Measurements from ENCODE around the gene CCDC149.
"Not testable (repeated sequence)": the region's sequence is repeated elsewhere in the genome, so short reads cannot be mapped to it uniquely, and the experiment has no call there.

Gene CCDC149

DNA sequence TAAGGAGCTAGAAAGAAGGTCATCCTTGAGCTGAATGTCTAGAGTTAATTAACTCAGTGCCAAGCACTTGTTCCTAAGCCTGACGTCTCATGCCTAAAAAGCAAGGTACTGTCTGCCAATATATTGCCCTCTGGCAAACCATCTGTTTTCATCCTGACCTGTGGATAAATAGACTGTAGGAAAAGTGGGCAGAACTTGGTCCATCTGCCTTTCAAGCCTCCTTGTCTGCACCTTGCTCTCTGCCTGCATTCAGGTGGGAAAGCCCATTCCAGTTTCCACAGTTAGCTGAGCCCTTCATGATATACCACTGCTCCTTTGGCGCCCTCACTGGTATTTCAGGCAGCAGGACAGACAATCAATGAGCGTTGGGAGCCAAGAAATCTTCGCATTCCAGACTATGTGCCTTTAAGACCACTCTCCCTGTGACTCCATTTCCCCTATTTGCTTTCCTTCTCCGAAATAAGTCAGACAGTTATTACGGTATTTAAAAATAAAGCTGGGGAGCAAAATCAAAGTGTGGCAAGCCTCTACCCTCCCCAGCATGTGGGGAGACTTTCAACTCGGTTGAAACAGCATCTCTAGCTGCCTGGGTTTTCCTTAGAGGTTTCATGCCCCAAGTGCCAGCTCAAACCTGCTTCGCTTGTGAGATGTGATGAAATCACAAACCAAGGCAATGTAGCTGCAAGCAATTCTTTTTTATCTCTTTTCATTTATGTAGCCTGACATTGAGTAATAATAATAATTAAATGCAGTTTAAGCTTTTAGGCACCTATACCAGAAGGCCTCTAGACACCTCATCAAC is 2.5 kb upstream of the CCDC149 start:
- DNase-seq: no peak

GRCh38 chr4:24914460-24914859 is 1.6 kb upstream of the CCDC149 start:
- no peak for DNase-seq

- no peak for DNase-seq
These were observed 260 bp upstream of the CCDC149 start for GRCh38 chr4:24913119-24913485.

DNA sequence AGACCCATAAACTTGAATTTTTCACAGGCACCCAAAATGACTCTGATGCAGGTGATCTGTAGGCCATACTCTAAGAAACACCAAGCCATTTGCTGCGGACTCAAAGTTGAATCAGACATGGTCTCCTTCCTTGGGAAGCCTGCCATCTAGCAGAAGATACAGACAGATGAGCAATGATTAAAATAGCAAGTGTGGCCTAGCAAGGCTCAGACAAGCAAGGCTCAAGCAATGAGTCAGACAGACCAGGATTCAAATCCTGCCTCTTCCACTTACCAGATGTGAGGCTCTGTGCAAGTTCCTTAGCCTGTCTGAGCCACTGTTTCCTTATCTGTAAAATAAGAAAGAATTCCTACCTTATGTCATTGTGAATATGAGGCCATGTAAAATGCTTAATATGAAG is 2.3 kb downstream of the CCDC149 start:
- no peak for DNase-seq

- not testable (repeated sequence) for DNase-seq
These were observed 3.2 kb downstream of the CCDC149 start for GRCh38 chr4:24909606-24910005.

DNA sequence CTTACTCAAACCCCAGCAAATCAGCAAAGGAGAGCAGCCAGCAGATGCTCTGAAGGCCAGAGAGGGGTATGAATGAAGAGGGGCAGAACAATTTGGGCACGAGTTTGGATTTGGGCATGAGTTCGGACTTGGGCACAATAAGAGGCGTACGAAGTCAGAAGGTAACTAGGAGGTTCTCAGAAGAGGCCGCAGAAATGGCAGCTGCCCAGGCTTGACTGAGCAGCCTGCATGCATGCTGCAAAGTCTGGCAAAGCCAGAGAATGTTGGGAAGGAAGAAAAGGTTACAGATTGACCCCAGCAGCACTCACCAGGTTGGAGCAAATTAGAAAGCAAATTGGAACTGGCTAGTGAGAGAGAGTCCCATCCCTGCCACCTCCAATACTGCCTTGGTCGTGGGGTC is 15.2 kb downstream of the CCDC149 start:
- no peak for DNase-seq

DNA sequence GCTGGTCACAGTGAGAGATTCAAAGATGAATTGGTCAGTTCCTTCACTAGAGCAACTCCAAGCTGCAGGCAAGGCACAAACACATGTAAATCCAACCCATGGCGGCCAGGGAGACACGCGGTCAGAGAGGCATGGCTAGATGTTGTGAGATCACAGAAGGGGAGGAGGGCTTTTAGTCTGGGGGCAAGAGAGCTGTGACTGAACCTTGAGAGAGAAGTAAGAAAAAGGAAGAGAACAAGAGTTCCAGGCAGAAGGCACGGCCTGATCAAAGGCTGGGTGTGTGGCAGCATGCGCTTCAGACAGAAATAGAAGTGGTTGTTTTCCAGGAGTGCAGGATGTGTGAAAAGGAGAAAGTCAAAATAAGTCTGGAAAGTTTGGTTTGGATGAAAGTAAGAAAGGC is 15.9 kb downstream of the CCDC149 start:
- DNase-seq: no peak

DNA sequence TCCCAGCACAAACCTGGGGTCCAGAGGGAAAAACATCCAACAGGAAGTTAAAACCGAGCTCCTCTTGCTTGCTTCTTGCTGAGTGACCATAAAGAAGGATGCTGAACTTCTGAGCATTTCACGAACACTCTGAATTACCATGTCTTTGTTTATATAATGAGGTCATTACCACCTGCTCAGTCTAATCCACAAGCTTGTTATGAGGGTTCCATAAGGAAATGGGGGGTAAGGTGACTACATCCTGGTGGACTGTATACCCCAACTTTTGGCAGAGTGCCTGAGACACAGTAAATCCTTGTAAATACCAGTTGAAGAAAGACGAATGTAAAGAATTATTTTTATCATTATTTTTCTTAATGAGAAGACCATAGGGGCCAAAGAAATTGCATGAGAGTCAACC is 16.8 kb downstream of the CCDC149 start:
- DNase-seq: no peak

- no peak for DNase-seq
These were observed 17.4 kb downstream of the CCDC149 start for GRCh38 chr4:24895461-24895860.

DNA sequence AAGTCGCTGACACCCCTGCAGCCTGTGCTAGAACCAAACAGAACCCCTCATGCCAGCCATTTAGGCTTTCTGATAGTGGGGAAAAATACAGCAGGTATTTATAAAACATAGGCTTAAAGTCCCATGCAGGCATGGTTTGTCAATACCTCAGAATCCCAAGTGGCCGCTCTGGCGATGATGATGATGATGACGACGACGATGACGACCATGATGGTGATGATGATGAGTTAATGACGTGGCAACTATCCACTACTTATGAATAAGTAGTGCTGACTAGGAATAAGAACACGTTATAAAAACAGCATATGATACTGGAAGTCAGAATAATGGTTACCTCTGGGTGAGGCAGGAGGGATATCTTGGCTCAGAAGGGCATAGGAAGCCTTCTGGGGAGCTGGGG is 18.0 kb downstream of the CCDC149 start:
- no peak for DNase-seq

GRCh38 chr4:24894243-24894642 is 18.6 kb downstream of the CCDC149 start:
- no peak for DNase-seq

DNA sequence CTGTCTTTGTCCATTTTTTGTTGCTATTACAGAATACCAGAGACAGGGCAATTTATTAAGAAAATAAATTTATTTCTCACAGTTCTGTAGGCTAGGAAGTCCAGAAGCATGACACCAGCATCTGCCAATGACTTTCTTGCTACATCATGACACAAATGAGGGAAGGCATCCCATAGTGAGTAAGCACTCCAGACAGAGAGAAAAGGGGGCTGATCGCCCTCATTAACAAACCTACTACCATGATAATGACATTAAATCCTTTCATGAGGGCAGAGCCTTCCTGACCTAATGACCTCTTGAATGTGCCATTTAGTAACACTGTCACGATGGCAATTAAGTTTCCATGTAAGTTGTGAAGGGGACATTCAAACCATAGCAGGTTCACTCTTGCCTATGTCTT is 20.1 kb downstream of the CCDC149 start:
- DNase-seq: no peak

DNA sequence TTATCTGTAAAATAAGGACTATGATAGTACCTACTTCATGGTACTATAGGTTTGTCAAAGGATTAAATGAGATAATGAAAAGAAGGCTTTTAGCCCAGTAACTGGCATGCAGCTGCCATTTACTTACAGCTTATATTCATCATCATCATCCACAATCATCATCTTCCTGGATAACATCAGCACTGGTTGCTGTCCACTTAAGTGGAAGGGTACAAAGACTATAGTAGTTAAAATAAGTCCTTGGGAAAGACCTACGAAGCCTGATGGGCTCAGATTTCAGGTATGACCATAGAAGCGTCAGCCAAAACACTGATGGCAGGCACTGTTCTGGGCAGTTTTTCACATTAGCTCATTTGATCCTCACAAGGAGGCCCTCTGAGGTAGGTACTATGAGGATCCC is 20.6 kb downstream of the CCDC149 start:
- no peak for DNase-seq

GRCh38 chr4:24890561-24891126 is 22.2 kb downstream of the CCDC149 start:
- DNase-seq: no peak

DNA sequence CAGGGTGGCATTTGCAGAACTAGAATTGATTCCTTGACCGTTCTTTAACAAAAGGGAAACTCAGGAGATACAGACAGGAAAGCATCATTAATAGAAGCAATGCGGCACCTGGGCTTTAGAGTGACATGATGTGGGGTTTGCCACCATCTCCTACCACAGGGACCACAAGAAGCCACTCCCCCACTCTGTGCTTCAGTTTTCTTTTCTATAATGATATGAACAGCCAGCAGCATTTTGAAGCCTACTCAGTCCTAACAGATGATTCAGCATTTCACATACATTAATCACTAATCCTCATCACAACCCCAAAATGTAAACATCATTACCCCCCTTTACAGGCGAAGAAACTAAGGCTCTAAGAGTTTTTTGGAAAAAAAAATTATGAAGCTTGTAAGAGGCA is 22.9 kb downstream of the CCDC149 start:
- DNase-seq: no peak

GRCh38 chr4:24888475-24889344 is 24.1 kb downstream of the CCDC149 start:
- DNase-seq: no peak

- DNase-seq: no peak
These were observed 24.9 kb downstream of the CCDC149 start for GRCh38 chr4:24887881-24888430.

GRCh38 chr4:24886596-24886995 is 26.2 kb downstream of the CCDC149 start:
- no peak for DNase-seq

DNA sequence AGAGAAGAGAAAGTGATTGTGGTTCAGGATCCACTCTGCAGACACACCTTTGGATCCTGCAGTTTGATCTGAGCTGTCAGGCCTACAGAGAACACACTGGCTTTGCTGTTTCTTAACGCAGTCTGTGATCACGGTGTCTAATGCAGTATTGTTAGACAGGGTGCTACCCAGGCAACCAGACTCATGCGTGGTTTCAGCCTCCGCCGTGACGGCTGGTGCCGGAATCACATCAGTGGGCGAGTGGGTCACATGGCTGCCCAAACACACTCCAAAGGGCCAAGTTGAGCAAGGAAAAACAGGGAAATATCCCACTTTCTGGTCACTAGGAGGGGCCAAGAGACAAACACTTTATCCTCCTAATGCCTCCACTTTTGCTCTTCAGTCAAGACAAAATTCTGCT is 27.5 kb downstream of the CCDC149 start:
- DNase-seq: no peak

DNA sequence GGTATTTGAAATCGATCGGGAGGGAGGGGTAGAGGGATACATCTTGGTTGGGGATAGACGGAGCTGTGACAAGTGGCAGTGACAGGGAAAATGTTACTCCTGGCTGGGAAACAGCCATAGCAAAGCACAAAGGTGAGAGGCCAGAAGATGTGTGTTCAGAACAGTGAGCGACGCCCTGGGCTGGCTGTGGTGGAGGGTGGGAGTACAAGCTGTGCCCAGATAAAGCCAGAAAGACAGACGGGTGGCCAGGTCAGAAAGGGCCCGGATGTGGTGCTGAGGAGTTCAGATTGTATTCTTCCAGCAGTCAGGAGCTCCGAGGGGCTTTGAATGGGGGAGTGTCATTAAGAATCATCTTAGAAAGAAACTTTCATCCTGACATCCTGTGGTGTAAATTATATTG is 27.9 kb downstream of the CCDC149 start:
- no peak for DNase-seq

DNA sequence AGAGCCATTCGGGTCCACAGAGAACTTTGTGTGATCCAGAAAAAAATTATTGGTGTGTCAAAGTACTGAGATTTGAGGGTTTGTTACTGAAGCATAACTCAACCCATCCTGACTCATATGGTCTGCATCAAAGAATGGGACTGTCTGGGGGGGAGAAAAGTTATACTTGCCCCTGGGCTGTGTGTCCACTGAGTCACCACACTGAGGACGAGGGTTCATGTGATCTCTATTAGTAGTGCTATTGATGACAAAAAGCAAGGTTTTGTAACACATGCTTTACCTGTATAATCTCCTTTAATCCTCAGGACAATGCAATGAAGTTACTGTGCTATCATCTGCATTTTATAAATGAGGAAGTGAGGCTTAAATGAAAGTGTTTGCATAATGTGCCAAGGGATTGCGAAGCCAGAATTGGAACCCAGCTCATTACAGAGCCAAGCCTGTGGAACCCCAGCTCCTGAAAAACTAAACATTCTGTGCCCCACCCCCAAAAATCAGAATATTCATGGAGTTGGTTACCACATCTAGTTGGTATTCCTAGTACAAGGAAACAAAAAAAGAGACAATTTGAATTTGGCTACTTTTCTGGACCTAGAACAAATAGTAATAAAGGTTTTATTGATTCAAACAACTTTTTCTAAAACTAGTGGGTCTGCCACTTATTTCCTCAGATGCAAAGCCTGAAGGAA is 31.2 kb downstream of the CCDC149 start:
- no peak for DNase-seq

DNA sequence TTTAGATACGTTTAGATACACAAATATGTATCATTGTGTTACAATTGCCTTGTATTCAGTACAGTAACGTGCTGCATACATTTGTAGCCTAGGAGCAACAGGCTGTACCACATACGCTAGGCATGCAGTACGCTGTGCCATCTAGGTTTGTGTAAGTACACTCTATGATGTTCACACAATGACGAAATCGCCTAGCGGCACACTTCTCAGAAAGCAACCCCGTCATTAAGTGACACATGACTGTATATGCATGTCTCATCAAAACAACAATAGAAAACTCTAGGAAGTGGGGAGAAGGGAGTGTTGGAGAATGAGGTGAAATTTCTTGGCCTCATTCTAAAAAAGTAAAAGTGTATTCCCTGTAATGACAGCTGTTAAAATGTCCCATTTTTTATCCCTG is 32.7 kb downstream of the CCDC149 start:
- DNase-seq: no peak

- DNase-seq: no peak
These were observed 34.2 kb downstream of the CCDC149 start for GRCh38 chr4:24878636-24879016.
